HEK293T (cell line): ENCODE data around the gene ENTPD1.

Source experiments
- NFRKB ChIP-seq: fragments of 450-650 bp; IDR thresholded peaks from 2 replicates; pipeline ENCODE4 v1.6.1; 2016; ENCODE audit warnings: mild to moderate bottlenecking, moderate library complexity
- SP1 ChIP-seq: fragments of 450-650 bp; IDR thresholded peaks from 2 replicates; pipeline ENCODE4 v1.6.1; 2017
- SUZ12 ChIP-seq: fragments of 450-650 bp; IDR thresholded peaks from 2 replicates; pipeline ENCODE4 v1.6.1; 2016; ENCODE audit warnings: mild to moderate bottlenecking
- TARDBP ChIP-seq: fragments of 450-650 bp; IDR thresholded peaks from 2 replicates; pipeline ENCODE4 v1.6.1; 2016
- ZNF384 ChIP-seq: fragments of 450-650 bp; IDR thresholded peaks from 2 replicates; pipeline ENCODE4 v1.6.1; 2016

GRCh38 chr10:95861386-95861785, 105.4 kb downstream of the ENTPD1 start:
- TF ChIP-seq SUZ12 (no peak), TARDBP (no peak), NFRKB (no peak), SP1 (no peak), ZNF384 (no peak)
